Bronchial epithelial cell (primary cell): Measurements from ENCODE around the gene GRK3. TPM values are rescaled to one million over a fixed set of nuclear protein-coding genes. Genes with fewer than 3 reads are reported as not detected.
A peak's percentile ranks its signal among the peaks of the same experiment; 100 is the strongest.
"Not testable (repeated sequence)": the region's sequence is repeated elsewhere in the genome, so short reads cannot be mapped to it uniquely, and the experiment has no call there.

Experiments used
- DNase-seq: peaks from one replicate; pipeline ENCODE4 v3.0.0-alpha.2; 2010; ENCODE audit warnings: low read depth
- FAIRE-seq: peaks from 2 replicates; lab custom pipeline; 2011; peaks lifted over from hg19 to GRCh38; lab: Jason Lieb, UNC
- H3K27me3 ChIP-seq: 2 replicates; pipeline ENCODE4 v1.5.1; 2011; ENCODE audit warnings: low read length; ENCODE audit not compliant: control insufficient read depth, insufficient read depth
- H3K36me3 ChIP-seq: 2 replicates; pipeline ENCODE4 v1.5.1; 2011; ENCODE audit warnings: low read length; ENCODE audit not compliant: control insufficient read depth, insufficient read depth
- H3K4me3 ChIP-seq: 2 replicates; pipeline ENCODE4 v1.5.1; 2011; ENCODE audit warnings: mild to moderate bottlenecking, low read depth, low read length, control low read depth
- CTCF ChIP-seq: IDR thresholded peaks from 2 replicates; pipeline ENCODE4 v1.5.1; 2011; ENCODE audit warnings: mild to moderate bottlenecking, moderate library complexity, low read length, control low read depth, inconsistent platforms; ENCODE audit not compliant: insufficient read depth, severe bottlenecking
- total RNA-seq: library from RNA; depleted of rRNA; stranded (reverse); fragments of >200 nt; gene quantifications from 2 replicates; pipeline ENCODE4 v1.2.1, GENCODE V29; 2014

GRK3 gene
- total RNA-seq, 1 donor from 2014 or later: 4.2 TPM

- Histone ChIP-seq H3K27me3 (no peaks in the 10 kb centered on the region), H3K36me3 (no peaks in the 10 kb centered on the region), H3K4me3 (no peak overlapping the region)
- no peak for TF ChIP-seq CTCF
- peak; percentile 18 for FAIRE-seq
- peak; percentile 46 for DNase-seq
Observed at GRCh38 chr22:25582946-25583345, 18.5 kb downstream of the GRK3 start.

DNA sequence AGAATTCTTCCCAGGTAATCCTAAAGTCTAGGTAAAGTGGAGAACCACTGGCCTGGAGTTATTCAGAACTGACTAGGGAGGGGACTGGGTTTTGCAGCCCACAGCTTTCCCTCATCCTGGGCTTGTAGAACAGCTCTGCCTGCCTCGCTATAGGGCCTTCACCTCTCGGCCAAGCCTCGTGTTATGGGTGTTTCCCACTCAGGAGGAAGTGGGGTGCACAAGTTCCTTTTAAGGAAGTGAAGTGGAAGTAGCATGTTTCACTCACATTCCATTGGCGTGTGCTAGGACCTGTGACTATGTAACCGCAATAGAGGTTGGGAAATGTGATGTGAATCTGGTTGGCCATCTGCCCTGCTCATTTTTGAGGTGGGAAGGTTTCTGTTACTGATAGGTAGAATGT lies 20.5 kb downstream of the GRK3 start:
- FAIRE-seq (peak; percentile 28), DNase-seq (peak; percentile 85)
- H3K4me3 ChIP-seq, H3K27me3 ChIP-seq, H3K36me3 ChIP-seq: not testable (repeated sequence)

- FAIRE-seq, H3K36me3 ChIP-seq, DNase-seq, H3K27me3 ChIP-seq, H3K4me3 ChIP-seq: not testable (repeated sequence)
Observed at GRCh38 chr22:25589664-25590063, 25.2 kb downstream of the GRK3 start.

DNA sequence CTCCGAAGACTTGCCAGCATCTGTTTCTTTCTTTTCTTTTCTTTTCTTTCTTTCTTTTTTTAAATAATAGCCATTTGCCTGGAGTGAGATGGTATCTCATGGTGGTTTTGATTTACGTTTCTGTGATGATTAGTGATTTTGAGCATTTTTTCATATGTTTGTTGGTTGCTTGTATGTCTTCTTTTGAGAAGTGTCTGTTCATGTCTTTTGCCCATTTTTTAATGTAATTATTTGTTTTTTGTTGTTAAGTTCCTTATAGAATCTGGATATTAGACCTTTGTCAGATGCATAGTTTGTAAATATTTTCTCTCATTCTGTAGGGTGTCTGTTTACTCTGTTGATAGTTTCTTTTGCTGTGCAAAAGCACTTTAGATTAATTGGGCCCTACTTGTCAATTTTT lies 28.8 kb downstream of the GRK3 start:
- not testable (repeated sequence) for FAIRE-seq, DNase-seq, H3K27me3 ChIP-seq, H3K36me3 ChIP-seq, H3K4me3 ChIP-seq

- FAIRE-seq (no peak), DNase-seq (no peak)
- Histone ChIP-seq H3K36me3 (no peaks in the 10 kb centered on the region), H3K4me3 (no peak overlapping the region), H3K27me3 (no peaks in the 10 kb centered on the region)
- TF ChIP-seq CTCF: no peak
Observed at GRCh38 chr22:25598609-25599008, 34.1 kb downstream of the GRK3 start.

- Histone ChIP-seq H3K27me3 (no peaks in the 10 kb centered on the region), H3K36me3 (no peaks in the 10 kb centered on the region), H3K4me3 (no peak overlapping the region)
- FAIRE-seq: no peak
- TF ChIP-seq CTCF: no peak
- no peak for DNase-seq
Observed at GRCh38 chr22:25602445-25602844, 38.0 kb downstream of the GRK3 start.

DNA sequence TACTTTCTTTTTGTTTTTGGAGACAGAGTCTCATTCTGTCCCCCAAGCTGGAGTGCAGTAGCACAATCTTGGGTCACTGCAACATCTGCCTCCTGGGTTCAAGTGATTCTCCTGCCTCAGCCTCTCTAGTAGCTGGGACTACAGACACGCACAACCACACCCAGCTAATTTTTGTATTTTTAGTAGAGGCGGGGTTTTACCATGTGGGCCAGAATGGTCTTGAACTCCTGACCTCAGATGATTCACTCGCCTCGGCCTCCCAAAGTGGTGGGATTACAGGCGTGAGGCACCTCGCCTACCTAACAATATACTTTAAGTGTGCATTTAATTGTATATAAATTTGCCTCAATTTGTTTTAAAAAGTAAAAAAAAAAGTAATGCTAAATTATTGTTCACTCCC lies 38.4 kb downstream of the GRK3 start:
- FAIRE-seq: no peak
- no peak for TF ChIP-seq CTCF
- H3K27me3 ChIP-seq: no peaks in the 10 kb centered on the region
- H3K4me3 ChIP-seq: no peak overlapping the region
- DNase-seq: no peak
- H3K36me3 ChIP-seq: no peaks in the 10 kb centered on the region

DNA sequence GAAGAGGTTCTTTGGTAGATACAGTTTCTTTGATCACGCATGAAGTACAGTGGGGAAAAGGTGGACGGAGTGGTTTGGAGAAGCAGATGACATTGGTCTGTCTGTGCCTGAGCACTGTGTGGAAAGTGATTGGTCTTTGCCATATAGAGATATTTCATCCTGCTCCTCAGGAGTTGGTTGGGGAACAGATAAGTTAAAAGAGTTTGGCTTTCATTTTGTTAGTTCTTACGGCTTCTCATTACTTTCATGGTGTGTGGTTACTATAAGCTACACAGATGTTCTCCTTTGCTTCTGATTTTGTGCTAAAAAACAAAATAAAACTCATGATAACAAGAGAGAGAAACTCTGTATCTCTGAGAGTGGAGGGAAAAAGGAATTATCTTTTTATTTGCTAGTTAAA lies 40.7 kb downstream of the GRK3 start:
- H3K4me3 ChIP-seq, H3K36me3 ChIP-seq, DNase-seq, H3K27me3 ChIP-seq, FAIRE-seq: not testable (repeated sequence)

DNA sequence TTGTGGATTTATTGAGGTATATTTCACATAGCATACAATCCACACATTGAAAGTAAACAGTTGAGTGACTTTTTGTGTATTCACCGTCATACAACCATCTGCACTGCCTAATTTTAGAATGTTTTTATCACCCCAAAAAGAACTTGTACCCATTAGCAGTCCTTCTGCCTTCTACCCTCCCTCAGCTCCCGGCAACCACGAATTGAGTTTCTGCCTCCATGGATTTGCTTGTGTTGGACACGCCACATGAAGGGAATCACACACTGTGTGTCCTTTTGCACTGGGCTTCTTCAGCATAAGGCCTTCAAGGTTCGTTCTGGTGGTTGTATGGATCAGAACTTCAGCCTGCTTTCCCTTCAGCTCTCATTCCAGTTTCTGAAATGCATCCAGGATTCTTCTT lies 41.1 kb downstream of the GRK3 start:
- not testable (repeated sequence) for H3K36me3 ChIP-seq, H3K27me3 ChIP-seq, DNase-seq, H3K4me3 ChIP-seq
- FAIRE-seq: peak; percentile 84

DNA sequence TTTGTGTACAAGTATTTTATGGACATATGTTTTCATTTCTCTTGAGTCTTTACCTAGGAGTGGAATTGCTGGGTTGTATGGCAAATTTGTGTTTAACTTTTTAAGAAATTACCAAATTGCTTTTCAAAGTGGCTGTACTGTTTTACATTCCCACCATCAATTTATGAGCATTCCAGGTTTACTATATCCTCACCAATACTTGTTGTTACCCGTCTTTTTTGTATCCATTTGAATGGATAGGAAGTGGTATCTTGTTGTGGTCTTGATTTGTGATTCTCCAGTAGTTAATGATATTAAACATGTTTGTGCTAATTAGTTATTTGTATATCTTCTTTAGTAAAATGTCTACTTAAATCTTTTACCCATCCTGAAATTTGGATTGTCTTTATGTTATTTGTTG lies 46.8 kb downstream of the GRK3 start:
- not testable (repeated sequence) for H3K27me3 ChIP-seq, DNase-seq, FAIRE-seq, H3K36me3 ChIP-seq, H3K4me3 ChIP-seq

DNA sequence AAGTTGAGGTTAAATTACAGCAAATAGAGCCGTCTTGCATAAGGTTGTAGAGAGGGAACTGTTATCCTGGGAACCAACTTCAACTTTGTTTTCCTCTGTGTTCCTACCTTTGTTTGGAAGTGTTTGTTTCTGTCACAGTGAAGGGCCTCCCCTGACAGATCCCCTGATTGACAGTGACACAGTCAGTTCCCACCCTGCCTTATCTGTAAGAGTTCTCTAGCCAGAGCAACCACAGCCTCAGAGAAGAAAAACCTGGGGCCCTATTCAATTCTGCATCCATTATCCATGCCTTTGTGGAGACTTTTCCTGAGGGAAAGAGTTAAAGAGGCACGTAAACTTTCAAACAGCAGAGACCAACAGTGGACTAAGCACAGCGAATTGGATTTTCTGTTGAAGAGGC lies 48.7 kb downstream of the GRK3 start:
- not testable (repeated sequence) for FAIRE-seq, DNase-seq, H3K27me3 ChIP-seq, H3K4me3 ChIP-seq, H3K36me3 ChIP-seq
